Mucosa of rectum (tissue), 2 donors: ENCODE measurements around the gene NCKIPSD.
"Not testable (repeated sequence)": the region's sequence is repeated elsewhere in the genome, so short reads cannot be mapped to it uniquely, and the experiment has no call there.

Experiments
- H3K27ac ChIP-seq, 2 donors: one replicate each; pipeline ENCODE4 v1.7.0; 2013; ENCODE audit warnings: inconsistent platforms in 2 of 2, low read depth in 2 of 2, low read length in 2 of 2
- H3K27me3 ChIP-seq, 2 donors: one replicate each; pipeline ENCODE4 v1.7.0; 2013; ENCODE audit warnings: low read length in 2 of 2; ENCODE audit not compliant: control insufficient read depth in 2 of 2, insufficient read depth in 2 of 2
- H3K36me3 ChIP-seq, 2 donors: one replicate each; pipeline ENCODE4 v1.7.0; 2013; ENCODE audit warnings: low read length in 2 of 2; ENCODE audit not compliant: control insufficient read depth in 2 of 2, insufficient read depth in 2 of 2
- H3K4me1 ChIP-seq, 2 donors: one replicate each; pipeline ENCODE4 v1.7.0; 2013; ENCODE audit warnings: low read length in 2 of 2, mild to moderate bottlenecking in 1 of 2; ENCODE audit not compliant: control insufficient read depth in 2 of 2, insufficient read depth in 2 of 2
- H3K4me3 ChIP-seq, 2 donors: one replicate each; pipeline ENCODE4 v1.7.0; 2013; ENCODE audit warnings: low read length in 2 of 2
- H3K9ac ChIP-seq, 2 donors: one replicate each; pipeline ENCODE4 v1.7.0; 2013; ENCODE audit warnings: low read length in 2 of 2, low read depth in 1 of 2, mild to moderate bottlenecking in 1 of 2
- H3K9me3 ChIP-seq, 2 donors: one replicate each; pipeline ENCODE4 v1.7.0; 2013; ENCODE audit warnings: low read length in 2 of 2; ENCODE audit not compliant: control insufficient read depth in 2 of 2
- donor health status: healthy.
- donor health status: Normal muscosa, but diverticular disease.

Gene NCKIPSD

GRCh38 chr3:48685603-48686511 is at the start of gene NCKIPSD:
TSS of gene NCKIPSD (minus strand) at chr3:48685915. CDS start at chr3:48685807, 108 bp downstream.
- H3K4me1 ChIP-seq, result peaks cover 14 to 32% of the 10 kb centered on the region in 2 donors
- peak within 1 kb of the TSS; percentile 92 for H3K27ac ChIP-seq
- peak within 1 kb of the TSS; percentile 76 to 90 for H3K9ac ChIP-seq
- H3K36me3 ChIP-seq, result peaks cover 48 to 52% of the 10 kb centered on the region in 2 donors
- H3K27me3 ChIP-seq, result no peaks in the 10 kb centered on the region
- H3K4me3 ChIP-seq, result peak within 1 kb of the TSS; percentile 86 to 97
- H3K9me3 ChIP-seq, result no peaks in the 10 kb centered on the region

GRCh38 chr3:48735075-48735767 is 49.5 kb upstream of the NCKIPSD start:
- not testable (repeated sequence) for H3K9me3 ChIP-seq, H3K36me3 ChIP-seq, H3K27me3 ChIP-seq
- H3K27ac ChIP-seq, result peak overlapping the region; percentile 55 to 63
- peak overlapping the region in 1 of 2 donors; percentile 26 for H3K4me3 ChIP-seq
- peak overlapping the region in 1 of 2 donors; percentile 7 for H3K9ac ChIP-seq
- peaks cover 30 to 35% of the 10 kb centered on the region in 2 donors for H3K4me1 ChIP-seq

- H3K27ac ChIP-seq, H3K9me3 ChIP-seq, H3K36me3 ChIP-seq, H3K9ac ChIP-seq, H3K4me3 ChIP-seq, H3K27me3 ChIP-seq: not testable (repeated sequence)
- peaks cover 24 to 28% of the 10 kb centered on the region in 2 donors for H3K4me1 ChIP-seq
Measured at GRCh38 chr3:48734541-48734940, 48.8 kb upstream of the NCKIPSD start.

DNA sequence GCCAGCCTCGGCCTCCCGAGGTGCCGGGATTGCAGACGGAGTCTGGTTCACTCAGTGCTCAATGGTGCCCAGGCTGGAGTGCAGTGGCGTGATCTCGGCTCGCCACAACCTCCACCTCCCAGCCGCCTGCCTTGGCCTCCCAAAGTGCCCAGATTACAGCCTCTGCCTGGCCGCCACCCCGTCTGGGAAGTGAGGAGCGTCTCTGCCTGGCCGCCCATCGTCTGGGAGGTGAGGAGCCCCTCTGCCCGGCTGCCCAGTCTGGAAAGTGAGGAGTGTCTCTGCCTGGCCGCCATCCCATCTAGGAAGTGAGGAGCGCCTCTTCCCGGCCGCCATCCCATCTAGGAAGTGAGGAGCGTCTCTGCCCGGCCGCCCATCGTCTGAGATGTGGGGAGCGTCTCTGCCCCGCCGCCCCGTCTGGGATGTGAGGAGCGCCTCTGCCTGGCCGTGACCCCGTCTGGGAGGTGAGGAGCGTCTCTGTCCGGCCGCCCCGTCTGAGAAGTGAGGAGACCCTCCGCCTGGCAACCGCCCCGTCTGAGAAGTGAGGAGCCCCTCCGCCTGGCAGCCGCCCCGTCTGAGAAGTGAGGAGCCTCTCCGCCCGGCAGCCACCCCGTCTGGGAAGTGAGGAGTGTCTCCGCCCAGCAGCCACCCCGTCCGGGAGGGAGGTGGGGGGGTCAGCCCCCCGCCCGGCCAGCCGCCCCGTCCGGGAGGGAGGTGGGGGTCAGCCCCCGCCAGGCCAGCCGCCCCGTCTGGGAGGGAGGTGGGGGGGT is 48.2 kb upstream of the NCKIPSD start:
- H3K4me1 ChIP-seq, result peaks cover 18 to 22% of the 10 kb centered on the region in 2 donors
- not testable (repeated sequence) for H3K9me3 ChIP-seq, H3K36me3 ChIP-seq, H3K4me3 ChIP-seq, H3K9ac ChIP-seq, H3K27ac ChIP-seq, H3K27me3 ChIP-seq

DNA sequence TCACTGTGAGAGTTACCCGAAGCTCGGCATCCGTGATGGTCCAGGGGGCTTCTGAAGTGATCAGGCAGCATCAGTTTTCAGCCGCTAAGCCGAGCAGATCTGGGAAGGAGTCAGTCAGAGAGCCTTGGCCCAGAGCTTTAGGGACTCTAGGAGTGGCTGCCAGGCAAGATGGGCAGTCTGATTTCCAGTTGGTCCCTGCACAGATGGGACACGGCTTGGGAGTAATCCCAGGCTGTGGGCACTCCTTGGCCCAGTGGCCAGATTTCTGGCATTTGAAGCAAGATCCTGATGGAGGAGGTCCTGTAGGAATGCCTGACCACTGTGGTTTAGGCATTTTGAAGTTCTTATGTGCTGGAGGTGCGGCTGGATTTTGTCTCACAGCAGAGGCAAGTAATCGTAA is 41.8 kb upstream of the NCKIPSD start:
- H3K4me1 ChIP-seq, result peaks cover 17 to 30% of the 10 kb centered on the region in 2 donors
- no peak overlapping the region for H3K9ac ChIP-seq
- no peak overlapping the region for H3K4me3 ChIP-seq
- no peaks in the 10 kb centered on the region for H3K27me3 ChIP-seq
- peak overlapping the region; percentile 64 to 69 for H3K27ac ChIP-seq
- H3K36me3 ChIP-seq, result no peaks in the 10 kb centered on the region
- no peaks in the 10 kb centered on the region for H3K9me3 ChIP-seq

DNA sequence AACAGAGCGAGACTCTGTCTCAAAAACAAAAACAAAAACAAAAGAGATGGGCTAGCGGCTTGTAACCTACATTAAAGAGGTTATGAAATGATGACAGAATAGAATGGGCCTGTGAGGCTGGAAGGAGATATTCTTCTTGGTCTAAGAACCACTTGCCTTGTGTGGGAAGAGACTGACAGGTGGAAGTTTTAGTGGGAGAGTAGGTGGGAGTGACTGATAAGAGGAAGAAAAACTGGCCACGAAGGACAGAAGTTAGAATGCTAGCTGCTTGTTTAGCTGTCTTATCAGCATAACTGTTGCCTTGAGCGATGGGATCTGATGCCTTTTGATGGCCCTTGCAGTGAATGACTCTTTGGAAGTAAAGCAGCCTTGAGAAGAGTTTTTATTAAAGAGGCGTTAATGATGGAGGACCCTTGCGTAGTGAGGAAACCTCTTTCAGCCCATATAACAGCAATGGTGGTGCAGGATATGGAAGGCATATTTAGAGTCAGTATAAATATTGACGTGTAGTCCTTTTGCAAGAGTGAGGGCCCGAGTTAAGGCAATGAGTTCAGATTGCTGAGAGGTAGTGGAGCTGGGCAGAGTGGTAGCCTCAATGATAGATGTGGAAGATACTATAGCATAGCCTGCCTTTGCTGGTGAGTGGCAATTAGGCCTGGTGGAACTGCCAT is 39.6 kb upstream of the NCKIPSD start:
- not testable (repeated sequence) for H3K9me3 ChIP-seq

GRCh38 chr3:48723725-48724124 is 38.0 kb upstream of the NCKIPSD start:
- Histone ChIP-seq H3K36me3 (no peaks in the 10 kb centered on the region), H3K9me3 (no peaks in the 10 kb centered on the region), H3K27me3 (no peaks in the 10 kb centered on the region), H3K4me3 (peak overlapping the region in 1 of 2 donors; percentile 14), H3K9ac (peak overlapping the region in 1 of 2 donors; percentile 53), H3K27ac (peak overlapping the region; percentile 74 to 92), H3K4me1 (peaks cover 30 to 53% of the 10 kb centered on the region in 2 donors)

More for the DNA sequence above, 39.6 kb upstream of the NCKIPSD start:
- H3K4me3 ChIP-seq, H3K27me3 ChIP-seq, H3K27ac ChIP-seq, H3K36me3 ChIP-seq, H3K9ac ChIP-seq: not testable (repeated sequence)
- H3K4me1 ChIP-seq, result peaks cover 27 to 44% of the 10 kb centered on the region in 2 donors

- not testable (repeated sequence) for H3K36me3 ChIP-seq, H3K27me3 ChIP-seq, H3K9me3 ChIP-seq
- Histone ChIP-seq H3K9ac (peak overlapping the region in 1 of 2 donors; percentile 53), H3K4me3 (peak overlapping the region; percentile 27 to 32), H3K4me1 (peaks cover 30 to 50% of the 10 kb centered on the region in 2 donors), H3K27ac (peak overlapping the region; percentile 81 to 92)
Measured at GRCh38 chr3:48723293-48723692, 37.6 kb upstream of the NCKIPSD start.

DNA sequence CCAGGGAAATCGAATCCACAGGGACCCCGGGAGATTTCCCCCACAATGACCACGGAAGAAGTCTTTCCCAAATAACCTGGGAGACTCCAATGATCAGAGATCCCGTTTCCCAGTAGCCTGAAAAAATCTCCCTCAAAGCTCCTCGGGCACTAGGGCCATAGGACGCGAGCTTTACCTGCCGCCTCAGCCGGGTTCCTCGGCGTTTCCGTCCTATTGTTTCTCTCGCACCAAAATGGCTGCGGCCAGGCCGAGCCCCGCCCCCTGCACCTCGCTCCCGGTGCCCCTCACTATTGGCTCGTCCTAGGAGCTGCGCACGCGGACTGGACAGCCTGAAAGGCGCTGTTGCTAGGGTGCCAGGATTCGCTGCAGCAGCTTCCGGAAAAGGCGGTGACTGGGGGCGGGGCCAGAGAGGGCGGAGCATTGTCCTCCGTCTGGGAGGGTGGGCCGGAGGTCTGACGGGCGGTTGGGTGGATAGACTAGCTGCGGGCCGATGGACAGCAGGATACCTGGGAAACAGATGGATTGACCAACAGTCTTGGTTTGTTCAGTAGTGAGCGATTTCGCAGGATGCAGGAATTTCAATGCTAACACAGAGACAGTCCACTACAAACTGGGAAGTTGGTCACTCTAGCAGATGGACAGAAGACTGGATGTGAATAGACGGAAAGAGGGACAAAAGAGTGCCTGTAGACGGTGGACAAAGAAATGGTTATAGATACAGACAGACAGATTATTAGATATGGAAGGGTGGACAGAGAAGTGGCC is 31.4 kb upstream of the NCKIPSD start, which contains the start of gene IP6K2:
Gene IP6K2 (minus strand): TSS at position 240 of the 765 bp plus-strand sequence. CDS start 21,930 bp downstream, outside the sequence.
- Histone ChIP-seq H3K4me1 (peaks cover 37 to 45% of the 10 kb centered on the region in 2 donors), H3K4me3 (peak within 1 kb of the TSS; percentile 92 to 99), H3K9me3 (no peaks in the 10 kb centered on the region), H3K36me3 (peaks cover 8 to 9% of the 10 kb centered on the region in 2 donors), H3K27ac (peak within 1 kb of the TSS; percentile 87 to 94), H3K27me3 (no peaks in the 10 kb centered on the region), H3K9ac (peak within 1 kb of the TSS; percentile 98 to 100)
